OCI-LY3 (cell line): ENCODE measurements around the gene ACACB.

Experiments
- EZH2phosphoT487 ChIP-seq: fragments of 200-600 bp; shearing (Covaris generic); IDR thresholded peaks from 2 replicates; pipeline ENCODE4 v1.6.1; 2018; ENCODE audit warnings: antibody characterized with exemption, mixed run types, low read depth
- TF ChIP-seq, protein P1 (sequence below): fragments of 200-600, 300-600 bp; sonication (generic); IDR thresholded peaks from 2 replicates; pipeline ENCODE4 v1.5.1; 2014; ENCODE audit warnings: antibody characterized with exemption, low read length, low read depth

DNA sequence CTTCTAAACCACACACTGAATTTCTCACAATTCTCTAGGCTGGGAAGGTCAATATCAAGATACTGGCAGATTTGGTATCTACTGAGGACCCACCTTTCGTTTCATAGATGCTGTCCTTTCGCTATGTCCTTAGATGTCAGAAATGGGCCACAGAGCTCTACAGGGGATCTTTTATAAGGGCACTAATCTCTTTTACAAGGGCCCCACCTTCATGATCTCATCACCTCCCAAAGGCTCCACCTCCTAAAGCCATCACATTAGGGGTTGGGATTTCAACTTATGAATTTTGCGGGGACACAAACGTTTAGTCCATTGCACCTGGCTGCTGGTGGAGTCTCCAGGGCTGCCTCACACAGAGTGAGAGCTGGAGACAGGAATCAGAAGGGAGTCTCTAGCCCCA lies 79.9 kb downstream of the ACACB start:
- TF ChIP-seq, protein P1, sequence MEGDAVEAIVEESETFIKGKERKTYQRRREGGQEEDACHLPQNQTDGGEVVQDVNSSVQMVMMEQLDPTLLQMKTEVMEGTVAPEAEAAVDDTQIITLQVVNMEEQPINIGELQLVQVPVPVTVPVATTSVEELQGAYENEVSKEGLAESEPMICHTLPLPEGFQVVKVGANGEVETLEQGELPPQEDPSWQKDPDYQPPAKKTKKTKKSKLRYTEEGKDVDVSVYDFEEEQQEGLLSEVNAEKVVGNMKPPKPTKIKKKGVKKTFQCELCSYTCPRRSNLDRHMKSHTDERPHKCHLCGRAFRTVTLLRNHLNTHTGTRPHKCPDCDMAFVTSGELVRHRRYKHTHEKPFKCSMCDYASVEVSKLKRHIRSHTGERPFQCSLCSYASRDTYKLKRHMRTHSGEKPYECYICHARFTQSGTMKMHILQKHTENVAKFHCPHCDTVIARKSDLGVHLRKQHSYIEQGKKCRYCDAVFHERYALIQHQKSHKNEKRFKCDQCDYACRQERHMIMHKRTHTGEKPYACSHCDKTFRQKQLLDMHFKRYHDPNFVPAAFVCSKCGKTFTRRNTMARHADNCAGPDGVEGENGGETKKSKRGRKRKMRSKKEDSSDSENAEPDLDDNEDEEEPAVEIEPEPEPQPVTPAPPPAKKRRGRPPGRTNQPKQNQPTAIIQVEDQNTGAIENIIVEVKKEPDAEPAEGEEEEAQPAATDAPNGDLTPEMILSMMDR, result no peak
- no peak for TF ChIP-seq EZH2phosphoT487
